ACHN (cell line): ENCODE results near the gene FBXO24.
A peak's percentile ranks its signal among the peaks of the same experiment; 100 is the strongest.

Experiments
- DNase-seq: peaks from one replicate; pipeline ENCODE4 v3.0.0-alpha.2; 2015
- in situ Hi-C: cut with HindIII; loops from 2 replicates; pipeline ENCODE4 v1.10.0; 2017; ENCODE audit warnings: low sequenced_read_pairs, low pct_ligation_motif_present, low pct_unique_long_range_greater_than_20kb

The FBXO24 gene

GRCh38 chr7:100606313-100606712 is 20.2 kb downstream of the FBXO24 start:
- in situ Hi-C loops: no loop called here
- no peak for DNase-seq

- in situ Hi-C loops: no loop called here
- DNase-seq: no peak
These were observed 21.0 kb downstream of the FBXO24 start for GRCh38 chr7:100607111-100607510.

DNA sequence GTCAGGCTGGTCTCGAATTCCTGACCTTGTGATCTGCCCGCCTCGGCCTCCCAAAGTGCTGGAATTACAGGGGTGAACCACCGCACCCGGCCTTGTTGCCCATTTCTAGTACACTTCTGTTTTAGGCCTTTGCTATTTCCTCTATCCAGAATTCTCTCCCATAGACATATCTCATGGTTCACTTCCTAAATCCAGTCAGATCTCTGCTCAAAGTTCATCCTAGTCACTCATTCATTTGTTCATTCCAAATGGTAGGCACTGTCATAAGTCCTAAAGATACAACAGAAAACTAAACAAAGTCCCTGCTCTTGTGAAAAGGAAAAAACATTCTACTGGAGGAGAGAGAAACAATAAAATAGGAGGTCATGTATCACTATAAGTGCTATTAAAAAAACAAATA is 23.8 kb downstream of the FBXO24 start:
- DNase-seq: no peak
- in situ Hi-C loops: no loop called here

- peak; percentile 100 for DNase-seq
- in situ Hi-C loops: no loop called here
These were observed 26.0 kb downstream of the FBXO24 start, which contains the start of gene MOSPD3 for GRCh38 chr7:100611983-100612729. TSS of gene MOSPD3 (plus strand) at chr7:100612540. CDS start at chr7:100612792, 252 bp downstream.

- DNase-seq: no peak
These were observed 26.7 kb downstream of the FBXO24 start for GRCh38 chr7:100612730-100613390.

GRCh38 chr7:100613412-100614175 is 27.5 kb downstream of the FBXO24 start:
- in situ Hi-C loops: no loop called here
- no peak for DNase-seq

More at GRCh38 chr7:100612730-100613390, 26.7 kb downstream of the FBXO24 start:
- in situ Hi-C loops: no loop called here

DNA sequence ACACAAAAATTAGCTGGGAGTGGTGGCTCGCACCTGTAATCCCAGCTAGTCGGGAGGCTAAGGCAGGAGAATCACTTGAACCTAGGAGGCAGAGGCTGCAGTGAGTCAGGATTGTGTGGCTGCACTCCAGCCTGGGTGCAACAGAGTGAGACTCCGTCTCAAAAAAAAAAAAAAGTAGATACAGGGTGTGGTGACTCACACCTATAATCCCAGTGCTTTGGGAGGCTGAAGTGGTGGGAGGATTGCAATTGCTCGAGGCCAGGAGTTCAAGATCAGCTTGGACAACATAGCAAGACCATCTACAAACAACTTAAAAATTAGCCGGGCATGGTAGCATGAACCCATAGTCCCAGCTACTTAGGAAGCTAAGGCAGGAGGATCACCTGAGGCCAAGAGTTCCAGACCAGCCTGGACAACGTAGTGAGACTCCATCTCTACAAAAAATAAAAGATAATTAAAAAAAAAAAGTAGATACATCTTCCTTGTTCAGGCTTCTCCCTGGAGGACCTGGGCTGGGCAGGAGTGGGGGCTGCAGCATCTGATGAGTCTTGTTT is 28.3 kb downstream of the FBXO24 start:
- in situ Hi-C loops: no loop called here
- no peak for DNase-seq

- in situ Hi-C loops: no loop called here
These were observed 34.1 kb downstream of the FBXO24 start for GRCh38 chr7:100620239-100620638.

GRCh38 chr7:100620804-100621203 is 34.7 kb downstream of the FBXO24 start:
- no peak for DNase-seq
- in situ Hi-C loops: no loop called here

More at GRCh38 chr7:100620239-100620638, 34.1 kb downstream of the FBXO24 start:
- no peak for DNase-seq

DNA sequence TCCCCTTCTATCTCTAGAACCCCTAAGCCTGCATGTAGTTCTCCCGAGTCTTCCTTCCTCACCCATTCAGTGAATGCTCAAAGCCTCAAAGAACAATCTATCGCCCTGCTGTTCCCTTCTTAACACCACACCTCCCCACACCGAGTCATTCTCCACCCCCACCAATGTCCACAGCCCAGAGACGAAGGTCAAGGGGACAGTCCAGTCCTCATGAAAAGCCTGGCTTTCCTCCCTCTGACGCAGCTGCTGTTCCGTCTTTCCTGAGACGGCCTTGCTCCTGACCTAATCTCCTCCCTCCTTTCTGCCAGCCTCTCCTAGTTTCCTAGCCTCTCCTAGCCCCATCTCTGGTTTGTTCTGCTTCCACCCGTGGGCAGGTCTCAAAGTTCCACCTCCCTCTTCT is 35.4 kb downstream of the FBXO24 start:
- in situ Hi-C loops: no loop called here

DNA sequence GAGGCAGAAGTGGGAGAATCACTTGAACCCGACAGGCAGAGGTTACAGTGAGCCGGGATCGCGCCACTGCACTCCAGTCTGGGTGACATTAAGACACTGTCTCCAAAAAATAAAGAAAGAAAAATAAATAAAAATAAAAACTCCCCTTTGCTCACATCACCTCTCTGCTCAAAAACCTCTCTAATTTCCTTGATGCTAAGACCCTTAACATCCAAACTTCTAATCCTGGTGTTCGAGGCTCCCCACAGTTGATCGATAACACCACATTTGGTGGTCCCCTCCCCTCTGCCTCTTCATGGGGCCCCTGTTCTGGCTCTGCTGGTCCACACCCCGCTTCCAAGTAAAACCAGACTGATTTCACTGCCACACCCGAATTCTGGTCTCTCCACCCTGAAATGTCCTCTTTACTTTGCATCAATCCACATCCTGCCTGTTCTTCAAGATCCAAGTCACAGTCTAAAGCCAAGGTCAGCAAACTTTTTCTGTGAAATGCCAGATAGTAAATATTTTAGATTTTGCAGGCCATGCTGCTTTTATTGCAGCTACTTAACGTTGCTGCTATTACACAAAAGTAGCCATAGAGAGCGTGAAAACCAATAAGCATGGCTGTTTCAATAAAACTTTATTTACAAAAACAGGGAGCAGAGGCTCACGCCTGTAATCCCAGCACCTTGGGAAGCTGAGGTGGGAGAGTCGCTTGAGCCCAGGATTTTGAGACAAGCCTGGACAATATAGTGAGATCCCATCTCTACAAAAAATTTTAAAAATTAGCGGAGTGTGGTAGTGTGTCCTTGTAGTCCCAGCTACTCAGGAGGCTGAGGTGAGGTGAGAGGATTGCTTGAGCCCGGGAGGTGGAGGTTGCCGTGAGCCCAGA is 38.1 kb downstream of the FBXO24 start:
- DNase-seq: no peak
- in situ Hi-C loops: no loop called here

More for the DNA sequence above, 35.4 kb downstream of the FBXO24 start:
- no peak for DNase-seq

- in situ Hi-C loops: no loop called here
These were observed 39.9 kb downstream of the FBXO24 start for GRCh38 chr7:100626055-100626454.

DNA sequence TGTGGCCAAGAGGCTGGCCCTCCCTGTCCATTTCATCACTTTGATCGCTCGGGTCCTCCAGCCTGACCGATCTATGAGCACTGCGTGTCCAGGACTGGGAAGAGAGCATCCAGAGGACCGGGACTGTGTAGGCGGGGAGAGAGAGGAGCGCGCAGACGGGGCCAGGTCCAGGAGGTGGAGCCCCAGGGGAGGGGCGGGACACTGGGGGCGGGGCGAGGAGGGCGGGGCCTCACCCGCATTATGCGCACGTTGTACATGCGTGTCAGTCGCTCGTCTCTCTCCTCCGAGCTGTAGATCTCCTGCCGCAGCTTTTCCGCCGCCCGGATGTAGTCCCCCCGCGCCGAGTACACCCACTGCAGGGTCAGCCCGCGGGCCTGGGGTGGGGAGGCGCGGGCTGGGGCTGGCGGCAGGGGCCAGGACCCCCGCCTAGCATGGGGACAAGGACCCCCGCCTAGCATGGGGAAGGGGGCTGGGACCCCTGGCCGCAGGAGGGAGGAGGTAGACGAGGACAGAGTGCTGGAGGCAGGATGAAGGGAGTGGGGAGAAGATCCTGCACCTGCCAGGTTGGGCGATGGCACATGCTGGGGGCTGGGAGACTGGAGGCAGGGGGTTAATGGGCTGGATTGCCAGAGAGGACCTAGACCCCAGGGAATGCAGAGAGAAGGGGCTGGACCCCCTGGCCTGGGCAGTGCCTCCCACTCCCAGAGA is 40.6 kb downstream of the FBXO24 start:
- in situ Hi-C loops: no loop called here
- peak; percentile 85 for DNase-seq

More at GRCh38 chr7:100626055-100626454, 39.9 kb downstream of the FBXO24 start:
- no peak for DNase-seq

DNA sequence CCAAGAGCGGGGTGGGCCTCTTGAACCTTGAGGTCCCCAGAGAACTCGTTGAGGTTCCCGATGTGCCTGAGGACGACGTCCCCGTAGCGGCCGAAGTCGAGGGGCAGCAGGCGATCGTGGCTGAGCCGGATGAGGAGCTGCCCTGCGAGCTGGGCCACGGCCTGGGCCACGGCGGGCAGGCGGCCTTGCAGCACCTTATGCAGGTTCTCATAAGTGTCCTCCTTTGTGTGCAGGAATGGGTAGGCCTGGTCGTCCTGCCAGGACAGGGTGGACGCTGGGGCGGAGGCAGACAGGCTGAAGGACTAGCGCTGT is 41.1 kb downstream of the FBXO24 start:
- in situ Hi-C loops: no loop called here

GRCh38 chr7:100629117-100629716 is 43.1 kb downstream of the FBXO24 start:
- peak; percentile 63 for DNase-seq
- in situ Hi-C loops: no loop called here

More for the DNA sequence above, 41.1 kb downstream of the FBXO24 start:
- DNase-seq: no peak

GRCh38 chr7:100630066-100630465 is 43.9 kb downstream of the FBXO24 start:
- DNase-seq: no peak
- in situ Hi-C loops: no loop called here
